ENCODE results near the gene TMPRSS3. TPM values are rescaled to one million over a fixed set of nuclear protein-coding genes. Genes with fewer than 3 reads are reported as not detected.

The TMPRSS3 gene
- total RNA-seq, 1 experiment from 2014 or later = 0.45 TPM

GRCh38 chr21:42384989-42385388 lies 10.9 kb downstream of the TMPRSS3 start:
- no peaks in the 10 kb centered on the region for H3K27me3 ChIP-seq (replicated peaks)
- no peak overlapping the region for H3K27ac ChIP-seq
- no peaks in the 10 kb centered on the region for H3K4me1 ChIP-seq (replicated peaks)
- no peak overlapping the region for H3K4me3 ChIP-seq
- DNase-seq (ENCODE audit: low read depth in 1 of 2, low spot score in 2 of 2) = no peak
- H3K36me3 ChIP-seq = no peaks in the 10 kb centered on the region
- 0 out of 2 replicates have a peak, but pooled peaks cover 5% of the 10 kb centered on the region for H3K9me3 ChIP-seq (replicated peaks)

GRCh38 chr21:42384156-42384945 lies 11.5 kb downstream of the TMPRSS3 start:
- Histone ChIP-seq H3K27ac (no peak overlapping the region), H3K4me3 (no peak overlapping the region), H3K36me3 (no peaks in the 10 kb centered on the region), H3K9me3 (replicated peaks) (0 out of 2 replicates have a peak, but pooled peaks cover 5% of the 10 kb centered on the region), H3K4me1 (replicated peaks) (no peaks in the 10 kb centered on the region), H3K27me3 (replicated peaks) (no peaks in the 10 kb centered on the region)
- no peak for DNase-seq (ENCODE audit: low read depth in 1 of 2, low spot score in 2 of 2)

- no peak for DNase-seq (ENCODE audit: low read depth in 1 of 2, low spot score in 2 of 2)
- H3K36me3 ChIP-seq = no peaks in the 10 kb centered on the region
- H3K9me3 ChIP-seq (replicated peaks) = 0 out of 2 replicates have a peak, but pooled peaks cover 5% of the 10 kb centered on the region
- H3K4me3 ChIP-seq = no peak overlapping the region
- no peaks in the 10 kb centered on the region for H3K4me1 ChIP-seq (replicated peaks)
- H3K27ac ChIP-seq = no peak overlapping the region
- no peaks in the 10 kb centered on the region for H3K27me3 ChIP-seq (replicated peaks)
Observed at GRCh38 chr21:42383331-42383730, 12.5 kb downstream of the TMPRSS3 start.

DNA sequence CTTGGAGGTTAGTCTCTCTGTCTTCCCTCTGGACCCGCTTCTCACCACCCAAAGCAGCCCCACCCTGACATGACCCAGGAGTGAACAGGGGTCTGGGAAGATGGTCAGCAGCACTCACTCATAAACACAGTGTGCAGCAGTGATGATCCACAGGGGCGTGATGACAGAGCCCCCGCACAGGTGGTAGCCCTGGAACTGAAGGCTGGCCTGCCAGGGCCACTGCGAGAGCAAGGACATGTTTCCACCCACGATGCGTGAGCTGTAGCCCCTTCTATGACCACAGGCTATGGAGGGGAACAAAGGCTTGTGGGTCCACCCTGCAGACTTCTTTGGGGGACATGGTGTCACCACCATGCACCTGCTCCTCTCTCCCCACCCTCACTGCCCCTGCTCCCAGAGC lies 12.9 kb downstream of the TMPRSS3 start:
- 0 out of 2 replicates have a peak, but pooled peaks cover 5% of the 10 kb centered on the region for H3K9me3 ChIP-seq (replicated peaks)
- no peak overlapping the region for H3K4me3 ChIP-seq
- no peaks in the 10 kb centered on the region for H3K4me1 ChIP-seq (replicated peaks)
- no peak for DNase-seq (ENCODE audit: low read depth in 1 of 2, low spot score in 2 of 2)
- H3K27ac ChIP-seq = no peak overlapping the region
- no peaks in the 10 kb centered on the region for H3K27me3 ChIP-seq (replicated peaks)
- no peaks in the 10 kb centered on the region for H3K36me3 ChIP-seq

GRCh38 chr21:42381347-42381984 lies 14.4 kb downstream of the TMPRSS3 start:
- DNase-seq (ENCODE audit: low read depth in 1 of 2, low spot score in 2 of 2) = peak in 1 of 2 experiments; percentile 46
- no peaks in the 10 kb centered on the region for H3K4me1 ChIP-seq (replicated peaks)
- H3K9me3 ChIP-seq (replicated peaks) = 0 out of 2 replicates have a peak, but pooled peaks cover 5% of the 10 kb centered on the region
- H3K27ac ChIP-seq = no peak overlapping the region
- H3K4me3 ChIP-seq = no peak overlapping the region
- no peaks in the 10 kb centered on the region for H3K36me3 ChIP-seq
- no peaks in the 10 kb centered on the region for H3K27me3 ChIP-seq (replicated peaks)

DNA sequence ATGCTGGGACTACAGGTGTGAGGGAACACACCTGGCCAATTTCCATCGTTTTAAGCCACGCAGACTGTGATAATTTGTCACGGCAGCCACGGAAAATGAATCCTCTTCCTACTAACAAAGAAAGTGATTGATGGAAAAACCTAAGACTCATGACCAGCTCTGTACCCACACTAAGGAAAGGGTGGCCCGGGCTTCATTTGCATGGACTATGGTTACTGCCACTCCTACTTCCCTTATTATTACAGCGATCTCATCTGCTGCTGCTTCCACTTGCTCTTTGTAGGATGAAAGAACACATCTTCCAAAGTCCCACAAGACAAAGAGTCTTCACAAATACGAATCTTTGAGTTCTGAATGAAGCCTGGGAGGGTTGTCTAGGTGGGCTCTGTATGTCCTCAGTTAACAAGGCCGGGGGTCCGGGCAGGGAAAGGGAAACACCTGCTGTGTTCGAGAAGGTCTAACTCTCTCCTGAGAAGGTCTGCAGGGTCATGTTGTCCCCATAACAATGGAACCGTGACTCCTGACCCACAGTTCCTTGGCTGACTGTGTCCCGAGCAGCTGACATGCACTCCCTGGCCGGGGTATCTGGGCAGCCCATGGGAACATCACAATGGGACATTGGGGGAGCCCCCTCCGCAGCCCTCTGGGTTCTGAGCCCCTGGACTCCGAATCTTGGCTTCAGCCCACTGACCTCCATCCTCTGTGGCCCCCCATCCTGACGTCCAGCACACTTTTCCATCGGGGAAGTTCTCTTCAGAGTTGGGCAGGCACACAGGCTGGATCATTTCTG lies 16.2 kb downstream of the TMPRSS3 start:
- Histone ChIP-seq H3K4me1 (replicated peaks) (no peaks in the 10 kb centered on the region), H3K9me3 (replicated peaks) (0 out of 2 replicates have a peak, but pooled peaks cover 5% of the 10 kb centered on the region), H3K36me3 (no peaks in the 10 kb centered on the region), H3K27me3 (replicated peaks) (no peaks in the 10 kb centered on the region), H3K27ac (no peak overlapping the region), H3K4me3 (no peak overlapping the region)
- DNase-seq (ENCODE audit: low read depth in 1 of 2, low spot score in 2 of 2) = no peak

- H3K4me3 ChIP-seq = no peak overlapping the region
- no peaks in the 10 kb centered on the region for H3K4me1 ChIP-seq (replicated peaks)
- no peaks in the 10 kb centered on the region for H3K36me3 ChIP-seq
- no peak for DNase-seq (ENCODE audit: low read depth in 1 of 2, low spot score in 2 of 2)
- 0 out of 2 replicates have a peak, but pooled peaks cover 5% of the 10 kb centered on the region for H3K9me3 ChIP-seq (replicated peaks)
- H3K27ac ChIP-seq = no peak overlapping the region
- no peaks in the 10 kb centered on the region for H3K27me3 ChIP-seq (replicated peaks)
Observed at GRCh38 chr21:42378418-42378817, 17.4 kb downstream of the TMPRSS3 start.

- no peaks in the 10 kb centered on the region for H3K27me3 ChIP-seq (replicated peaks)
- DNase-seq (ENCODE audit: low read depth in 1 of 2, low spot score in 2 of 2) = no peak
- no peaks in the 10 kb centered on the region for H3K4me1 ChIP-seq (replicated peaks)
- H3K27ac ChIP-seq = no peak overlapping the region
- H3K36me3 ChIP-seq = no peaks in the 10 kb centered on the region
- no peak overlapping the region for H3K4me3 ChIP-seq
- 0 out of 2 replicates have a peak, but pooled peaks cover 5% of the 10 kb centered on the region for H3K9me3 ChIP-seq (replicated peaks)
Observed at GRCh38 chr21:42377951-42378340, 17.9 kb downstream of the TMPRSS3 start.

DNA sequence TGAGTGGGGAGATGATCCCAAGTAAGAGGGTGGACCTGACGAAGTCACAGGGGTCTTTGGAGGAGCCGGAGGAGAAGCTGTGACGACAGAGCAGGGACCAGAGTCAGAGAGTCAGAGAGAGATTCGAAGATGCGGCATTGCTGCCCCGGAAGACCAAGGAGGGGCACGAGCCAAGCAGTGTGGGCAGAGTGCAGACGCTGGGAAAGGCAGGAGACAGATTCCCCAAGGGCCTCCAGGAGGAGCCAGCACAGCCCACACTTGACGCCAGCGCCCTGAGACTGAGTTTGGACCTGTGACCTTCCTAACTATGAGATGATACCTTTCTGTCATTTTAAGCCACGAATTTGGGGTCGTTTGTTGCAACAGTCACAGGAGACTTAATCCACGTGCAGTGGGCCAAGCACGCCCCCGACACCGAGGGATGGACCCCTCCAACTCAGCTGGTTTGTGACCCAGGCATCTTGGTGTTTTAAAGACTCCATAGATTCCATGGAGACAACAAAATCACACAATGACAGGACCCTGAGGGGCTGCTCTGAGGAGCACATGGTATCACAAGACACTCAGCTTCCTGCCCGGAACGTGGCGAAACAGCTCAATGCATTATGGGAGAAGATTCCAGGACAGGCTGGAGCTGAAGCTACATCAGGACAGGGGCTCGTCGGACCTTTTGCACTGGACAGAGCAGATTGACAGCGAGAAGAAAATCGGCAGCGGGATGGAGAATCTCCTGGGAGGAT lies 18.5 kb downstream of the TMPRSS3 start:
- H3K4me1 ChIP-seq (replicated peaks) = no peaks in the 10 kb centered on the region
- no peak overlapping the region for H3K27ac ChIP-seq
- DNase-seq (ENCODE audit: low read depth in 1 of 2, low spot score in 2 of 2) = no peak
- H3K36me3 ChIP-seq = no peaks in the 10 kb centered on the region
- H3K9me3 ChIP-seq (replicated peaks) = 0 out of 2 replicates have a peak, but pooled peaks cover 5% of the 10 kb centered on the region
- H3K4me3 ChIP-seq = no peak overlapping the region
- H3K27me3 ChIP-seq (replicated peaks) = no peaks in the 10 kb centered on the region

GRCh38 chr21:42376338-42376982 lies 19.4 kb downstream of the TMPRSS3 start:
- Histone ChIP-seq H3K9me3 (replicated peaks) (no peaks in the 10 kb centered on the region), H3K4me1 (replicated peaks) (no peaks in the 10 kb centered on the region), H3K27me3 (replicated peaks) (no peaks in the 10 kb centered on the region), H3K36me3 (no peaks in the 10 kb centered on the region), H3K4me3 (no peak overlapping the region), H3K27ac (no peak overlapping the region)
- no peak for DNase-seq (ENCODE audit: low read depth in 1 of 2, low spot score in 2 of 2)

- no peaks in the 10 kb centered on the region for H3K4me1 ChIP-seq (replicated peaks)
- no peak for DNase-seq (ENCODE audit: low read depth in 1 of 2, low spot score in 2 of 2)
- H3K27me3 ChIP-seq (replicated peaks) = no peaks in the 10 kb centered on the region
- no peaks in the 10 kb centered on the region for H3K9me3 ChIP-seq (replicated peaks)
- no peak overlapping the region for H3K4me3 ChIP-seq
- no peaks in the 10 kb centered on the region for H3K36me3 ChIP-seq
- no peak overlapping the region for H3K27ac ChIP-seq
Observed at GRCh38 chr21:42375966-42376337, 19.9 kb downstream of the TMPRSS3 start.

DNA sequence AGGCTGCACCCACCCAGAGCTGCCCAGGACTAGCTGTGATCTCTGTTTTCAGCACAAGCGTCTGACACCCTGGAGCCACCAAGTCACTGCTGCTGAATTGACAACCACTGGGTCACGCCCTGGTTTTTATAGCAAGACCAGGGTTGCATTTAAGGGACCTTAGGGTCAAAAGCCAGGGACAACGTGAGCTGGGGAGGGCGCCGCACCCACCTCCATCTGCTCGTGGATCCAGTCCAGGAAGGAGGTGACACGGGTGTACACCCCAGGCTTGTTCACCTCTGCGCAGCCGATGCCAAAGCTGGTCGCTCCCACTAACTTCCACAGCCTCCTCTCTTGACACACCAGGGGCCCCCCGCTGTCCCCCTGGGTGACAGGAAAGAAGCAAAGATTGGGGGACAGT lies 20.3 kb downstream of the TMPRSS3 start:
- no peaks in the 10 kb centered on the region for H3K27me3 ChIP-seq (replicated peaks)
- no peak overlapping the region for H3K27ac ChIP-seq
- DNase-seq (ENCODE audit: low read depth in 1 of 2, low spot score in 2 of 2) = no peak
- H3K9me3 ChIP-seq (replicated peaks) = no peaks in the 10 kb centered on the region
- H3K4me1 ChIP-seq (replicated peaks) = no peaks in the 10 kb centered on the region
- H3K36me3 ChIP-seq = no peaks in the 10 kb centered on the region
- H3K4me3 ChIP-seq = no peak overlapping the region

Measured in SJSA1 (cell line).